ENCODE results near the gene INPP5A.

Gene INPP5A

GRCh38 chr10:132756591-132756990 lies 219.0 kb downstream of the INPP5A start:
- H3K27ac Mint-ChIP-seq: no peak overlapping the region
- H3K36me3 Mint-ChIP-seq (ENCODE audit: low read depth): peaks cover 42% of the 10 kb centered on the region
- H3K9me3 Mint-ChIP-seq: peaks cover 4% of the 10 kb centered on the region
- no peak overlapping the region for H3K4me3 Mint-ChIP-seq
- no peaks in the 10 kb centered on the region for H3K4me1 Mint-ChIP-seq
- no peaks in the 10 kb centered on the region for H3K27me3 Mint-ChIP-seq (ENCODE audit: low read depth)
- TF ChIP-seq CTCF (IDR thresholded peaks at IDR 0.05; ENCODE audit: unreplicated experiment in 3 of 3): no peak

GRCh38 chr10:132757171-132757570 lies 219.6 kb downstream of the INPP5A start:
- Mint-ChIP-seq H3K27ac (no peak overlapping the region), H3K9me3 (peaks cover 9% of the 10 kb centered on the region), H3K4me3 (no peak overlapping the region), H3K4me1 (no peaks in the 10 kb centered on the region), H3K36me3 (ENCODE audit: low read depth) (peaks cover 47% of the 10 kb centered on the region), H3K27me3 (ENCODE audit: low read depth) (no peaks in the 10 kb centered on the region)
- TF ChIP-seq CTCF (IDR thresholded peaks at IDR 0.05; ENCODE audit: unreplicated experiment in 3 of 3): no peak

GRCh38 chr10:132758865-132759264 lies 221.3 kb downstream of the INPP5A start:
- Mint-ChIP-seq H3K9me3 (peaks cover 9% of the 10 kb centered on the region), H3K27ac (no peak overlapping the region), H3K4me1 (no peaks in the 10 kb centered on the region), H3K36me3 (ENCODE audit: low read depth) (peaks cover 49% of the 10 kb centered on the region), H3K27me3 (ENCODE audit: low read depth) (no peaks in the 10 kb centered on the region), H3K4me3 (no peak overlapping the region)
- no peak for TF ChIP-seq CTCF (IDR thresholded peaks at IDR 0.05; ENCODE audit: unreplicated experiment in 3 of 3)

GRCh38 chr10:132761395-132762060 lies 223.9 kb downstream of the INPP5A start:
- Mint-ChIP-seq H3K4me3 (no peak overlapping the region), H3K4me1 (no peaks in the 10 kb centered on the region), H3K9me3 (peaks cover 8% of the 10 kb centered on the region), H3K36me3 (ENCODE audit: low read depth) (peaks cover 37% of the 10 kb centered on the region), H3K27me3 (ENCODE audit: low read depth) (no peaks in the 10 kb centered on the region), H3K27ac (no peak overlapping the region)
- no peak for TF ChIP-seq CTCF (IDR thresholded peaks at IDR 0.05; ENCODE audit: unreplicated experiment in 3 of 3)

GRCh38 chr10:132762267-132762666 lies 224.7 kb downstream of the INPP5A start:
- Mint-ChIP-seq H3K27ac (no peak overlapping the region), H3K27me3 (ENCODE audit: low read depth) (no peaks in the 10 kb centered on the region), H3K4me3 (no peak overlapping the region), H3K36me3 (ENCODE audit: low read depth) (peaks cover 34% of the 10 kb centered on the region), H3K4me1 (no peaks in the 10 kb centered on the region), H3K9me3 (peaks cover 9% of the 10 kb centered on the region)
- no peak for TF ChIP-seq CTCF (IDR thresholded peaks at IDR 0.05; ENCODE audit: unreplicated experiment in 3 of 3)

GRCh38 chr10:132763545-132763944 lies 226.0 kb downstream of the INPP5A start:
- H3K36me3 Mint-ChIP-seq (ENCODE audit: low read depth): peaks cover 42% of the 10 kb centered on the region
- H3K4me3 Mint-ChIP-seq: no peak overlapping the region
- TF ChIP-seq CTCF (IDR thresholded peaks at IDR 0.05; ENCODE audit: unreplicated experiment in 3 of 3): no peak
- H3K27me3 Mint-ChIP-seq (ENCODE audit: low read depth): no peaks in the 10 kb centered on the region
- H3K9me3 Mint-ChIP-seq: peaks cover 9% of the 10 kb centered on the region
- H3K4me1 Mint-ChIP-seq: no peaks in the 10 kb centered on the region
- no peak overlapping the region for H3K27ac Mint-ChIP-seq

Data from nephron (organoid).